HL-60/S4 (cell line): ENCODE results near the gene SEPTIN8.

ENCODE experiments used
- in situ Hi-C: fragments of 300-500 bp; cut with MboI; formaldehyde crosslinking; loops from 2 replicates; pipeline ENCODE4 v1.14.3; 2022; ENCODE audit warnings: low sequenced_read_pairs

Gene SEPTIN8

DNA sequence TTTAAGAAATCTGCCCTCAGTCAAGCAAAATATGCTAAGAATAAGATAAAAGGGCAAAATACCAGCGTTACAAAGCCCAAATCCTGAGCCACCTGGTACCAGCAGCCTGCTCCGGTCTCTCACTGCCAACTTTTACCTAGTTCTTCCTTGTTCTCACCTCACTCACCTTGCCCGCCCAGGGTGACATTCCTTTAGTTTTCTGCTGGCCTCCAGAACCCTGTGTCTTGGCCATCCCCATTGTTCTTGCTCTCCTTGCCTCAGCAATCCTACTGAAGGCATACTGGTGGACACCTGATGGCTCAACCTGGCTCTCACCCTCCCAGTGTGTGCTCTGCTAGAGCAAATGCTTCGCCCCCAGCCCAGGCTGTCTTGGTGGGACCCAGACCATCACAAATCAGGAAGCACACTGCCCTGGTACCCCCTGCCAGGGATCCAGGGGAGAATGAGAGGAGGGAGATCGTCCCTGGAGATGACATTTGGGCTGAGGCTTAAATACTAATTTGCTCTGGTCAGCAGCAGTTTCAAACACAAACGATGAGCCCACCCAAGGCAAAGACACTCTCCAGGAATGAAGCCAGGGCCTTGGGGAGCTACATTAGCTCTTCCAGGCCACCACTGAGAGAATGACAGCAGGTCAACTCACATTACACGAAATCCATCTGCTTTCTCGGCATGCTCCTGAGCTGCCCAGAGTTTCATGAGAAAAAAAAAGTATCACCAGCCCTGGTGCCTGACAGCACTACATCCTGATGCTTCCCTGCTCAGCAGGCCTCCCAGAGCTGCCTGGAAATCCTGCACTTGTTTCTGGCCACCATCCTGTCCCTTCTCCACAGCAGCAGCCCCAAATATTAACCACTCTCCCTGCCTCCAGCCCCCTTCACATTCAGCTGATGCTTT is 12.2 kb upstream of the SEPTIN8 start:
- in situ Hi-C loops = no loop called here

DNA sequence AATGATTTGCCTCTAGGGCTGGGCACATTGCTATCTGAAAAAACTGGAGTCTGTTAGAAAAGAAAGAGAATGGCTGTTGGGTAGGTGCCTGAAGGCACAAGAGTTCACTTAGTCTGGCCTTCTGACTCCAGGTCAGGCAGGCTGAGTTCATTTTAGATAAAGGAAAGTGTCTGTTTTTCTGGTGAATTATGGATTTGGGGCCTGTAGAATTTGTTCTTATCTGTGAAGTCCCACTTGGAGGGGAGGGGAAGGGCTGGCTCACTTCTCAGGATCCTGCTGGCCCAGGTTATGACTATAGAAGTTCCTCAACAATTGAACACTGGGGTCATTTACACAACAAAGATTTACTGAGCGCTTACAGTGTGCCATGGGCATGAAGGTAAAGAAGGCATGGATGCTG is 11.5 kb upstream of the SEPTIN8 start:
- in situ Hi-C loops = no loop called here

DNA sequence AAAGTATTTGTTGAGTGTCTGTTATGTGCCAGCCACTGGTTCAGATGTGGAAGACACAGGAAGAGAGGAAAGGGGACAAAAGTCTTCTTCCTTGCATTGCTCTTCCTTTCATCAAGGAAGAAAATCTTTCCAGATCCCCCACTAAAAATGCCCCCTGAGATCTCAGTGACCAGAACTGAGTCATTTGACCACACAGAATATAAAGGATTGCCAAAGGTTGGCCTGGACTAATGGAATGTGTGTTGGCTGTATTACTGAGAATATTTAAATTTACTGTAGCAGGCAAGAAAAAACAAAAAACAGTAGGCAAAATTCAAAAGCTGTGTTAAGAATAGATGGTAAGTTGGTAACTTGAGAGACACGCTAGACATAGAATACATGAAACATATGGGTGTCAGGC is 10.0 kb upstream of the SEPTIN8 start:
- in situ Hi-C loops = no loop called here

DNA sequence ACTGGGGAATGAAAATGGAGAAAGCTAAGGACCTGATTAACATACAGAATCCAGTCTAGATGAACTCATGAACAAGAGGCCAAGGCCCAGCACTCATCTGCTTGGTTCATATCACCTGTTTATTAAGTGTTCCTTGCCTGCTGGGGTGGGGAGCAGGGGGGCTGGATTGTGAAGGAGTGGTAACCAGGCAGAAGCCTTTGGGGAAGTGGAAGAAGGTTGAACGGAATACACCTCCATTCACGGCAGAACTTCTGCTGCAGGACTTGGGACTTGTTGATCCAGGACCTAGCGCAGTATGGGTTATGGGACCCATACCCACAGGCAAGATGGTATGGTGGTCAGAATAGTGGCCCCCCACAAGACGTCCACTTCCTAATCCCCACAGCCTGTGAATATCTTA is 8.8 kb upstream of the SEPTIN8 start:
- in situ Hi-C loops = no loop called here

DNA sequence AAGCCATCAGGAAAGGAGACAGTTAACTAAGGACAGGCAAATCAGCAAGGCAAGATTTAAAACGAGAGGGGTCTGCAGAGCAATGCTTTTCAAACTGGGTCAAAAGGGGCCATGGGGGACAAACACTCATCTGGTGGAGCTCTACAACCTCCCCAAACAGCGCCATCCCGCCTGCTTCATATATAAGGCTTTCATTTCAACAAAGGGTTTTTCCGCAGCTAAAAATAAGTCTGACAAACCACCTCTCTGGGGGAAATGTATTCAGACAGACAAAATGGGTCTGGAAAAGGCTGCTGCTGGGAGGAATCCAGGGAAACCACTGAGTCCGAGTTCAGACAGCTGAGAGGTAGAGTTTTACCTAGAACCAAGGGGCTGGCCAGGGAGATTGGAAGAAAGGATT is 8.3 kb upstream of the SEPTIN8 start:
- in situ Hi-C loops = no loop called here

DNA sequence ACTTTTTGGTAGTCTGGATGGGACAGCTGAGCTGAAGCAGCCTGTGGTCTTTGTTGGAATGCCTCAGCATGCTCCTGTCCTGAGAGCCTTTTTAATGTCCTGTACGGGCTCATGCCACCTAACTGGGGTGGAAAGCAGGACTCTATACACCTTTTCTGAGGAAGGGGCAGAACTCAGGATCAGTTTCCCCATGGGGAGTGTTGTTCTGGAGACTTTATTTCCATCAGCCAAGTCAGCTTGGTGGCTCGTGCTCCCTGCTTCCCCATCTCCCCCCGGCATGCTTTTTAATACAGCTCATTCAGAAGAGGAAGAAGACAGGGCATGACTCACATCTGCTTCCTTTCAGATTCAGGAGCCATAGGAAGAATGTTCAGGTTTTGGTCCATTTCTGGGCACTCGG is 5.1 kb upstream of the SEPTIN8 start:
- in situ Hi-C loops = no loop called here

DNA sequence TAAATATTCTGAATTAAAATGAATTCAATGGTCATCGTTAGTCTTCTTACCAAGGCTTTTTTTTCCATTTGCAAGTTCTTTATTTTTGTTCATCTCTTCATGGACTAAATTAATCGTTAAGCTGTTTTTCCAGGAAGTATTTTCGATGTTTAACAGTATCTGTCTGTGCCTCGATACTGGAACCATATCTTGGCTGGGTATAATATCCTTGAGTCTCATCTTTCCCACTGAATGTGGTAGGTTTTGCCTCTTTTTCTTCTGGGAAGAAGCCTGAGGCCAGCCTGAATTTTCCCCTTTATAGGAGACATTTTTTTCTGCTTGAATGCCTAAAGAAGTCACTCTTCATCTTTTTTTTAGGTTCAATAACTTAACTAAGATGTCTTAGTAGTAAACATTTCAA is 4.0 kb upstream of the SEPTIN8 start:
- in situ Hi-C loops = no loop called here

DNA sequence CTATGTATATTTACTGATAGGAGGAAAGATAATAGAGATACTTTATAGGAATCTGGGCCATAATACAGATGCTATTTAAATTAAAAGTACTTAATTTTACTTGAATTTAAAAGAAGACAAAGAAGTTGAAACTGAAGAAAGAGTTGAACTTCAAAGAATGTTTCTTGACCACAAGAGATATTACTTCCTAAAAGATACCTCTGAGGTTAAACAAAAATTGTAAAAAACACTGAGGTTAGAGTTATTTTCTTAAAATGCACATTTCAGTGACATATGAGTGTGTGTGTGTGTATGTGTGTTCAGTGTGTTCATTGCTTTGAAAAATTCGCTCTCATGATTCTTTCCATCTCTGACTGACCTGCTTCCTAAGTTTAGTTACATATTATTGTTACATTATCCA is 3.5 kb upstream of the SEPTIN8 start:
- in situ Hi-C loops = no loop called here

DNA sequence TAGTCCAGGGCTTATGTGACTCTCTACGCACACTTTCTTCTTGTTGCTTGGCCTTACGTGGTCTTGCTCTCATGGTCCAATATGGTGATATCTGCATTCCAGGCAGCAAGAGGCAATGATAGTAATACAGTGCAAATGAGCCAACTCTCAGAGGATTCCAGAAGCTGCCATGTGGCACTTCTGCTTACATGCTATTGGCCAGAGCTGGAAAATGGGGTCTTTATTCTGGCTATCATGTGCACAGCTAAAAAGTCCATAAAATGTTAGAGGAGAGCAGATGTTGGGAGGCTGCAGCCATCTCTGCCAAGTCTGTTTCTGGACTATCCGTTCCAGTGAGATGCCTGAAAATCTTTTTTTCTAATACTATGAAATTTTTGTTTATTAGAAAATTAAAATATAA is 2.9 kb upstream of the SEPTIN8 start:
- in situ Hi-C loops = no loop called here

DNA sequence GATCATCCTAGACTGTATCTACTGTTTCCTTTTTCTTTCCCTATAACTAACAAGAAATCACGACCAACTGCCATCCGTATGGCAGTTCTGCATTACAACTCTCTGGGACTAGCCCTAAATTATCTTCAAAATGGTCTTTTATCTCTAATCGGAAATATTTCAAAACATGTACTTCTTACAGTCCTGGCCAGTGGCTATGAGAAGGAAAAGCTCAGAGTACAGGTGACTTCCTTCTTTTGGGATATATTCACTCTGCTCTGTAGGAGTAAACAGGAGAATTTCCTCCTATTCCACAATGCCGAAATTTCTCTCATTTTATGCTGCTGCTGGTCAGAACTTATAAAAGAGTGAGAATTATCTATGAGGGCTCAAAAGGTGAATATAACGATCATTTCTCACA is 1.8 kb upstream of the SEPTIN8 start:
- in situ Hi-C loops = no loop called here

DNA sequence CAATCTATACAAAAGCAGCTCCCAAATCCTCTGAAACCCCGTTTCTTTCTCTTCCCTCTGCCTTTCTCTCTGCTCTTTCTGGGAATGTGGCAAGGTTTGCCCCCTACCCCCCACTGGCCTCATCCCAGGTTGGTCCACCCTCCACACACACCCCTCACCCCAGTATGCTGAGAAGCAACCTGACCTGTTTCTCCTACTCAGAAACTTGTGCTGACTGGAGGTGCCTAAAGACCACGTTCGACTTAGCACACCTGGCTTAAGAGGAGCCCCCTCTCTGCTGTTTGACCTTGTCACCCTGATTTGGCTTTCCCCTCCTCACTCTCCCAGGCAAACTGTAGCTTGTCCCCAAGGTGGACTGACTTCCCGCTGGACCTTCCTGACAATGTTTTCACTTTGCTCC is 1.1 kb upstream of the SEPTIN8 start:
- in situ Hi-C loops = no loop called here

DNA sequence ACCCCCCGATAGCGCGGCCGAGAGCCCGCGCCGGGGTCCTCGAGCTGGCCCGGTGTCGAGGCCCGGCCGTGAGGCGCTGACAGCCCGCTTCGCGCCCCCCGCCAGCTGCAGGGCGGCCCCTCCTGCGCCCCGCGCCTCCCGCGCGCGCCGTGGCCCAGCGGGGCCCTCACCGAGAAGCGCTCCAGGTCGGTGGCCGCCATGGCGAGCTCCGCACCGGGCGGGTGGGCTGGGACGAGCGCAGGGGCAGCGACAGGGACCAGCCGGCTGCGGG is 166 bp downstream of the SEPTIN8 start:
- in situ Hi-C loops = no loop called here

DNA sequence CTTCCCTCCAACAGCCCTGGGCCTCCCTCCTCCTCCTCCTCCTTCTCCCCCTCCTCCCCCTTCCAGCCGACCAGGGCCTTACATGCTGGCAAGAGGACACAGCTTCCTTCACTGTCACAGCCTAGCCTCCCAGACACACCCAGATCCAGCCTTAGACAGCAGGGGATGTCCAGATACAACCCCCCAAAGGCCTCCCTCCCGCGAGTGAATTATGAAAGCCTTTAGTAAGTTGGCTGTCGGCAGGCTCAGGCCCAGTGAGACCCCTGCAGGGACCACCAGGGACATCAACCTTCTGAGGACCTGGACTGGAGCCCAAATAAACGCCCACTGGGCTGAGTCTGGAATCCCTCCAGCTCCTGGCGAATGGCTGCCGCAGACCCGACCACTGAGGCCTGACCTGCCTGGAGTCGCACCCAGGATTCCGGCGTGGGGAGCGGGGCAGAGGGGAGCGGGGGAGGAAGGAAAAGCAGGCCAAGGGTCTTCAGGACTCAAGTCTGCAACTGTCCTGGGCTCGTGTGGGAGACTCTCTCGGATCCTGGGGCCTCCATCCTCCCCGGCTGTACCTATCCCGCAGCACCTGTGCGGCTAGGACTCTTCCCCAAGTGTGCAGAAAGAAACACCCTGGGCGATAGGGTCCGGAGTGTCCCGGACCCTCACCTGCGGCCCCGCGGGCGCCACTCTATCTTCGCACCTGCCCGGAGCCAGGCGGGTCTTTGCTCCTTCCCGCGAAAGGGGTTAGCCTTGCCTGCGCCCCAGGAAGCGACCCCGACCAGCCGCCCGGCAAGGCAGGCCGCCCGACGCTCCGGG is 705 bp downstream of the SEPTIN8 start:
- in situ Hi-C loops = no loop called here

DNA sequence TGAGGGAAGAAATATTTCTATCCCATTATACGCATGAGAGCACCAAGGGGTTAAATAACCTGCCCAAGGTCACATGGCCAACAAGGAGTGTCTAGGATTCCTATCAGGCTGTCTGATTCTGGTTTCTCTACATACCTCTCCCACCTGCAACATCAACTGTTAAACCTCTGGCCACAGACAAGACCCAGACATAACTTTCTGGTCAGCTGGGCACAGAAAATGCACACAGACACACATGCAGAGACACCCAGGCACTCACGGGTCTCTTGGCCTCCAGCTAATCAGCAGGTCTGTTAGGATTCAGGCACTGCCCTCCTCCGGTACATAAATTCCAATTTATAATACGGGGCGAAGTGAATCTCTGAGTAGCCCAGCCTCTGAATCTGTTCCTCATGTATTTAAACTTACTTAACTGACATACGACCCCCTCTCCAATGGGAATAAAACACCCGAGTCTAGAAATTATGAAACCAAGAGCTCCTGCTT is 1.5 kb downstream of the SEPTIN8 start:
- in situ Hi-C loops = no loop called here

DNA sequence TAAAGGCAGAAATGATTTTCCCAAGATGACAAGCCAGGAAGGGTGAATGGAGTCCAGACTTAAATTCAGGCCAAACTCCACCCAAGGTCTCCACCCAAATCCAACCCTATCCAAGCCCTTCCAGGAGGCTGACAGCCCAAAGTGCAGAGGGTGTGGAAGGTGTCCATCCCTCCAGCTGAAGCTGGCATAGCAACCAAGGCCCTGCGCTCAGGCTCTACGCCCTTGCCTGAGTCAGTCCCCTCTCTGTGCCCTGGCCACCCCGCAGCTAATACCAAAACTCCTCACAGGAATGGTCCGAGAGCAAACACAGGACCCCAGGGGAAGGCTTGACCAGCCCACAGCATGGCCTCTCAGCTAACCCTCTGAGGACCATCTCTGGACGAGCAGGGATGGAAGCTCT is 2.1 kb downstream of the SEPTIN8 start:
- in situ Hi-C loops = no loop called here

DNA sequence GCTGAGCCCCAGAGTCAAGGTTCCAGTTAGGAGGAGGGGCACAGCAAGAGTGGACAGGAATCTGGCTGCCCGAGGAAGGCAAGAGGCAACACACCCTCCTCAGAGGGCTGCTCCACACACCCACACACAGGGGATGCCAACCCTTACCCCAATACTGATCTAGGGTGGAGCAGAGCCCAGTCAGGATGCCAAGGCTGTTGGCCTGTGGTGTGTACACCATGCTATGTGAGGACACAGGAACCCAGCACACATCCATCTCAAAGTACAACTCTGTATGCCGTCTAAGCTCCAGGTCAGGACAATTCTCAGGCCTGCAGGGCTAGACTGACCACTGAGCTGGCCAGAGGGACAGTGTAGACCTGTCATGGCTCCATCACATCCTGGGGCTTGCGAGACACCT is 2.6 kb downstream of the SEPTIN8 start:
- in situ Hi-C loops = no loop called here

DNA sequence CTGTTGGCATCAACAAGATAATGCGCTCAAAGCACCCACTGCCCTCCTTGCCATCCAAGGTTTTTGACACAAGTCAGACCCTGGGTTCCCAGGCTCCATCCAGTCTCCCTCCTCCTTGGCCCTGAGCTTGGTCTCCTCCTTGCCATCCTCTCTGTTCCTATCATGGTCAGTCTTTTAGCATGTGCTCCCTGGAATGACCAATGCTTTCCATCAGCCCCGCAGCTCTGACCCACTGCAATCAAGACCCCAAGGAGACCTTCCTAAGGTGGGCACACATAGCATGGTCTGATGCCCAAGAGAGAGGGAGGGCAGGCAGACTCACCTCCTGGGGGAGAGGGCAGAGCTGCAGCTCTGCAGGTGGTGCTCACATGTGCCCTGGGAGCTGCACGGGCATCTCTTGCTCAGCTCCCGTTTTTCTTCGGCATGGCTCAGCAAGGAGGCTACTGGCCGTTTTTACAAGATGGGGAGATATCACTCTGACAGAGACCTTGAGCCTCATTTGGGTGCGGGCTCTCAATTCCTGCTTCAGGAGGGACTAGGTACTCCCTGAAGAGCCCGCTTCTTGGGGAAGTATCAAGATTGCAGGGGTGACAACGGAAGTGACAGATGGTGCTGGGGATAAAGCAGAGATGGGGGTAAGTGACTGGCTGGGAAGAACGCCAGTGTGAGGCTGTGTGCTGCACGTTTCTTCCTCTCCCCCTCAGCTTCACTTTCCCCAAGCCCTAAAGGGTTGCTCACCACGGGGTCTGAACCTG is 3.3 kb downstream of the SEPTIN8 start:
- in situ Hi-C loops = no loop called here

DNA sequence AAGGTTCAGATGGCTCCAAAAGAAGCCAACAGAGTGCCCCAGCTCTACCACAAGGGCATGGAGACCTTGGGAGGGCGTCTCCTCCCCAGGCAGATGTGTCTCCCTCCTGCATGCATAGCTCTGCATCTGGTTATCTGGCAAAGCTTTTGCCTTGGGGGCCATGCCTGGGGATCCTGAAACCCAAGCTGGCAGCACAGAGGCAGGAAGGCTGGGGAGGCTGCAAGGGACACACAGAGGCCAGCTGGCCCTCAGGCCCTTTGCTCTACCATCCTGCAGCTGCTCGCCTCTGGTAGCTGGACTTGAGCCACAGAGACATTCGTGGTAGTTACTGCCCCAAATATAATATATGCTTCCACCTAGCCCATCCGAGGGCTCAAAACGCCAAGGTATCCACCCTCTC is 3.9 kb downstream of the SEPTIN8 start:
- in situ Hi-C loops = no loop called here

DNA sequence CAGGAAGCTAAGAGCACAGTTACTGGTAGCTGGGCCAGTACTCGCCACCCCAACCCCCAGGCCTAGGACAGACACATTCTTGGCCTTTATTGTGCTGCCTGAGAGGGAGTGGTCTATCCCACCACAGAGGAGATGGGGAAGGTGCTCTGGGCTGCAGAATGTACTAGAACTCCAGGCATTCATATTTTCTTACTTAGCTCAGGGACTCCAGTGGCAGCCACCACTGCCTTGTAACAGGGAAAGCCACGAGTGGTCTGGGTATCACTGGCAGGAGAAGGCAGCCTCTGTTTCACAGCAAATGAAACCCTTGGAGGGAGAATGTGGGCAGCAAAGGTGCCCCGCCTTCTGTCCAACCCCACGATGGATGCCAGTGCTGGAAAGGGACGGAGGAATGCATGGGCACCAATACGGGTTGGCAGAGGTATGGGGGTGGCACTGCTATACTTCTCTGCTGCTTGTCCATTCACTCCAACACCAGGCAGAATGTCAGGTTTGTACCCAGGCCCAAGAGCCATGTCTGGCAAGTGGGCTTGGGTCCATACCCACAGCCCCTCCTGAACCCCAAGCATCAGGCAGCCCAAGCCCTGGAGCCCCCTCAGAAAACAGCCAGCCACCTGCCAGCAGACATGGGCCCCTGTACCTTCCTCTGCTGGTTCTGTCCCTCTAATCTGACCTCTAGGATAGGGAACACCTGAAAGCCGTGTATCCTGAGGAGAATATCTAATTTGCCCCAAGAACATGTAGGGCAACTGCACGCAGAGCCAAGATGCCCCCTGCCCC is 4.6 kb downstream of the SEPTIN8 start:
- in situ Hi-C loops = no loop called here

DNA sequence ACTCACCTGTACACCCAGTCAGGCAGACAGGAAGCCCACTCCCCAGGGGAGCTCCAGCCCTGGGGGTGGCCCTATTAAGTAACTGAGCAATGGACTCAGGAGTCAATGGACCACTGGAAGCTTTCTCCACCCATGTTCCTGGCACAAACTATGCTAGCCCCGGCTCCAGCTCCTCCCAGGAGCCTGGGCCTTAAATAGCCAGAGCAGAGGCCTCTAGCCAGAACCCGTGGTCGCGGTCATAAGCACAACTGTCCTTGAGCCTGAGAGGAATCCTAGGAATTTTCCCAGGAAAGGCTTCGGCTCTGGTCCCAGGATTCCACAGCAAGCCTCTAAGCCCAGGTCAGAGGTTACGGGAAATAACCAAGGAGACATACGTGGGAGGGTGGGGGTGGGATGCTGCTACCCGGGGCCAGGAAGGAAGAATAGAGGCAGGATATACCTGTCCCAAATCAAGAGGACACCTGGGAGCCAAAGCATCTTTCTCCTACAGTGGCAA is 5.5 kb downstream of the SEPTIN8 start:
- in situ Hi-C loops = no loop called here
